MM.1S (cell line): Measurements from ENCODE around the gene FAIM2.

Source experiments
- DNase-seq: peaks from one replicate; pipeline ENCODE4 v3.0.0-alpha.2; 2015
- H2AFZ ChIP-seq: fragments of 300-600 bp; sonication (generic); 2 replicates; pipeline ENCODE4 v1.6.0; 2016; ENCODE audit warnings: antibody characterized with exemption, low read length
- H3F3A ChIP-seq: fragments of 300-600 bp; sonication (generic); 2 replicates; pipeline ENCODE4 v1.6.1; 2016; ENCODE audit warnings: mild to moderate bottlenecking, antibody characterized with exemption, low read length, moderate library complexity, mixed read lengths; ENCODE audit not compliant: insufficient read depth
- H3K27ac ChIP-seq: fragments of 300-600 bp; sonication (generic); 2 replicates; pipeline ENCODE4 v1.5.1; 2016; ENCODE audit warnings: mild to moderate bottlenecking, low read length
- H3K27me3 ChIP-seq: fragments of 300-600 bp; sonication (generic); replicated peaks from 2 replicates; pipeline ENCODE4 v1.6.0; 2016; ENCODE audit warnings: low read length; ENCODE audit not compliant: insufficient read depth
- H3K36me3 ChIP-seq: fragments of 300-600 bp; sonication (generic); replicated peaks from 2 replicates; pipeline ENCODE4 v1.6.1; 2016; ENCODE audit warnings: mild to moderate bottlenecking, low read length, mixed read lengths; ENCODE audit not compliant: insufficient read depth
- H3K4me1 ChIP-seq: fragments of 300-600 bp; sonication (generic); 2 replicates; pipeline ENCODE4 v1.6.1; 2016; ENCODE audit warnings: low read length, mixed read lengths
- H3K4me2 ChIP-seq: fragments of 300-600 bp; sonication (generic); 2 replicates; pipeline ENCODE4 v1.6.0; 2016; ENCODE audit warnings: low read depth, low read length
- H3K4me3 ChIP-seq: fragments of 300-600 bp; sonication (generic); 2 replicates; pipeline ENCODE4 v1.5.1; 2016; ENCODE audit warnings: low read length, mixed read lengths
- H3K79me2 ChIP-seq: fragments of 300-600 bp; sonication (generic); 2 replicates; pipeline ENCODE4 v1.6.1; 2016; ENCODE audit warnings: mixed run types, low read length, mixed read lengths
- H3K9ac ChIP-seq: fragments of 300-600 bp; sonication (generic); 2 replicates; pipeline ENCODE4 v1.6.1; 2016; ENCODE audit warnings: low read length, mixed read lengths
- H3K9me2 ChIP-seq: fragments of 300-600 bp; sonication (generic); replicated peaks from 2 replicates; pipeline ENCODE4 v1.6.1; 2016; ENCODE audit warnings: mild to moderate bottlenecking, low read length, mixed read lengths; ENCODE audit not compliant: insufficient read depth
- H3K9me3 ChIP-seq: fragments of 300-600 bp; sonication (generic); replicated peaks from 2 replicates; pipeline ENCODE4 v1.6.1; 2016; ENCODE audit warnings: mild to moderate bottlenecking, low read length, mixed read lengths; ENCODE audit not compliant: insufficient read depth
- H4K20me1 ChIP-seq: fragments of 300-600 bp; sonication (generic); 2 replicates; pipeline ENCODE4 v1.6.1; 2016; ENCODE audit warnings: mild to moderate bottlenecking, low read length, moderate library complexity, mixed read lengths; ENCODE audit not compliant: insufficient read depth
- EZH2 ChIP-seq: fragments of 300-600 bp; sonication (generic); optimal IDR thresholded peaks from 2 replicates; pipeline ENCODE3; 2017; ENCODE audit warnings: low read depth, mild to moderate bottlenecking, antibody characterized with exemption, low read length, mixed read lengths
- EZH2phosphoT487 ChIP-seq: fragments of 300-600 bp; sonication (generic); IDR thresholded peaks from 2 replicates; pipeline ENCODE4 v1.6.1; 2018; ENCODE audit warnings: antibody characterized with exemption, low read length
- TF ChIP-seq, protein P1 (sequence below): fragments of 300-600 bp; sonication (generic); IDR thresholded peaks from 2 replicates; pipeline ENCODE4 v1.5.1; 2016; ENCODE audit warnings: antibody characterized with exemption, low read length, mixed read lengths

Gene FAIM2

DNA sequence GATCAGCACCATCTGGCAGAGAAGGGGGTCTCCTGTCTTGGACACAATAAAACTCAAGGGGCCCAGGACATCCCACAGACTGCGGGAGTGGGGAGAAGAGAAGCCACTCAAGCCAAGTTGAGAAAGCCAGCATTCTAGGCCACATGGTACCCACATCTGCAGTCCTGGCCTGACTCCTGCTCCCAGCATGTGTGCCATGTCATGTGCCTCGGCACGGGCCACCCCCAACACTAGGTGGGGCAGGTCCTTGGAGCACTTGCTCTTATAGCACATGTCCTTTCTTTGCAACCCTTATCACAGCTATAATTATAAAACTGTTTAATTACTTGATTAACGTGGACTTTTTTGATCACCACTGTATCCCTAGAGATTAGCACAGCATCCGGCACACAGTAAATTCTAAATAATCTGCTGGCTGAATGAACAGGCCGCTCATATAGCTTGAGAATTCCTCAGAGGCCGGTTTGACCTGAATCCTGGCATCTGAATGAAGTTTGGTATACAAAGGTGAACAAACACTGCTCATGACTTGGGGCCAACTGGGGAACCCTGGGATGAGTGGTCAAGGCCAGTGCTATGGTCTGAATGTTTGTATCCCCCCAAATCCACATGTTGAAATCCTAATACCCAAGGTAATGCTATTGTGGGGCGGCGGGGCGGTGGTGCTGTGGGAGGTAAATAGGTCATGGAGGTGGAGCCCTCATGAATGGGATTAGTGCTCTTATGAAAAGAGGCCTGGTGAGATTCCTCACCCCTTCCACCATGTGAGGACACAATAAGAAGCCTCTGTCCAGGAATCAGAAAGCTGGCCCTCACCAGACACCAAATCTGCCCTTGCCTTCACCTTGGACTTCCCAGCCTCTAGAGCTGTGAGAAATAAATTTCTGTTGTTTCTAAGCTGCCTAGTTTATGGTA is 82.1 kb downstream of the FAIM2 start:
- Histone ChIP-seq H3K4me3 (no peak overlapping the region), H3K9ac (no peak overlapping the region), H3K79me2 (no peaks in the 10 kb centered on the region), H3K27ac (no peak overlapping the region), H3K27me3 (peaks cover 18% of the 10 kb centered on the region), H3K36me3 (no peaks in the 10 kb centered on the region), H3K4me2 (no peak overlapping the region), H3K4me1 (peaks cover 7% of the 10 kb centered on the region; the same call in 1 of the 2 replicates), H2AFZ (no peak overlapping the region), H3F3A (no peaks in the 10 kb centered on the region; the same call in 1 of the 2 replicates), H3K9me2 (no peaks in the 10 kb centered on the region), H3K9me3 (no peaks in the 10 kb centered on the region), H4K20me1 (no peaks in the 10 kb centered on the region)
- no peak for DNase-seq
- TF ChIP-seq, protein P1, sequence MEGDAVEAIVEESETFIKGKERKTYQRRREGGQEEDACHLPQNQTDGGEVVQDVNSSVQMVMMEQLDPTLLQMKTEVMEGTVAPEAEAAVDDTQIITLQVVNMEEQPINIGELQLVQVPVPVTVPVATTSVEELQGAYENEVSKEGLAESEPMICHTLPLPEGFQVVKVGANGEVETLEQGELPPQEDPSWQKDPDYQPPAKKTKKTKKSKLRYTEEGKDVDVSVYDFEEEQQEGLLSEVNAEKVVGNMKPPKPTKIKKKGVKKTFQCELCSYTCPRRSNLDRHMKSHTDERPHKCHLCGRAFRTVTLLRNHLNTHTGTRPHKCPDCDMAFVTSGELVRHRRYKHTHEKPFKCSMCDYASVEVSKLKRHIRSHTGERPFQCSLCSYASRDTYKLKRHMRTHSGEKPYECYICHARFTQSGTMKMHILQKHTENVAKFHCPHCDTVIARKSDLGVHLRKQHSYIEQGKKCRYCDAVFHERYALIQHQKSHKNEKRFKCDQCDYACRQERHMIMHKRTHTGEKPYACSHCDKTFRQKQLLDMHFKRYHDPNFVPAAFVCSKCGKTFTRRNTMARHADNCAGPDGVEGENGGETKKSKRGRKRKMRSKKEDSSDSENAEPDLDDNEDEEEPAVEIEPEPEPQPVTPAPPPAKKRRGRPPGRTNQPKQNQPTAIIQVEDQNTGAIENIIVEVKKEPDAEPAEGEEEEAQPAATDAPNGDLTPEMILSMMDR: no peak
- no peak for TF ChIP-seq EZH2phosphoT487
- TF ChIP-seq EZH2: no peak

GRCh38 chr12:49819786-49820185 is 83.9 kb downstream of the FAIM2 start:
- no peak overlapping the region for H3K27ac ChIP-seq
- H4K20me1 ChIP-seq: no peaks in the 10 kb centered on the region
- H3K27me3 ChIP-seq: no peaks in the 10 kb centered on the region
- no peak overlapping the region for H2AFZ ChIP-seq
- no peak overlapping the region for H3K4me2 ChIP-seq
- no peaks in the 10 kb centered on the region for H3K36me3 ChIP-seq
- H3K9ac ChIP-seq: no peak overlapping the region
- no peaks in the 10 kb centered on the region for H3K9me3 ChIP-seq
- no peaks in the 10 kb centered on the region for H3K79me2 ChIP-seq
- H3K4me1 ChIP-seq: peaks cover 20% of the 10 kb centered on the region
- H3K9me2 ChIP-seq: no peaks in the 10 kb centered on the region
- no peak overlapping the region for H3K4me3 ChIP-seq
- TF ChIP-seq, protein P1: no peak
- TF ChIP-seq EZH2phosphoT487: no peak
- no peak for TF ChIP-seq EZH2
- no peak for DNase-seq
- 0 out of 2 replicates have a peak, but pooled peaks cover 2% of the 10 kb centered on the region for H3F3A ChIP-seq

- Histone ChIP-seq H3K27me3 (no peaks in the 10 kb centered on the region), H3K4me3 (no peak overlapping the region), H4K20me1 (no peaks in the 10 kb centered on the region), H3K9ac (no peak overlapping the region), H3K79me2 (no peaks in the 10 kb centered on the region), H3K27ac (no peak overlapping the region), H3K9me2 (no peaks in the 10 kb centered on the region), H3K4me1 (peaks cover 24% of the 10 kb centered on the region), H2AFZ (no peak overlapping the region), H3K36me3 (no peaks in the 10 kb centered on the region), H3F3A (0 out of 2 replicates have a peak, but pooled peaks cover 2% of the 10 kb centered on the region), H3K9me3 (no peaks in the 10 kb centered on the region), H3K4me2 (no peak overlapping the region)
- no peak for TF ChIP-seq EZH2
- TF ChIP-seq, protein P1: no peak
- no peak for TF ChIP-seq EZH2phosphoT487
- DNase-seq: no peak
These were observed 85.3 kb downstream of the FAIM2 start for GRCh38 chr12:49818241-49818895.
